ENCODE data around the gene GRM1. TPM values are rescaled to one million over a fixed set of nuclear protein-coding genes. Genes with fewer than 3 reads are reported as not detected.

GRM1 gene
- total and polyA plus RNA-seq, 3 donors from 2014 or later = 1.3 to 5.6 (median 2.0) TPM

- Histone ChIP-seq H3K27me3 (no peaks in the 10 kb centered on the region), H3K4me1 (peaks cover 5% of the 10 kb centered on the region), H3K27ac (no peak overlapping the region), H3K36me3 (ENCODE audit: low read depth, missing control alignments) (no peaks in the 10 kb centered on the region), H3K4me3 (peak overlapping the region; percentile 40 to 60), H3K9me3 (no peaks in the 10 kb centered on the region)
- TF ChIP-seq POLR2A (IDR thresholded peaks at IDR 0.05) = no peak
- TF ChIP-seq CTCF (IDR thresholded peaks at IDR 0.05) = no peak
- 10 to 37% methylated on average over 12 to 14 of the region's 15 CpGs for WGBS, 2 donors
- intact Hi-C loops (cut with DNase I; ENCODE audit: low total_unique reads) = no loop called here
- no peak for DNase-seq
These were observed 406.0 kb downstream of the GRM1 start for GRCh38 chr6:146434732-146435390.

DNA sequence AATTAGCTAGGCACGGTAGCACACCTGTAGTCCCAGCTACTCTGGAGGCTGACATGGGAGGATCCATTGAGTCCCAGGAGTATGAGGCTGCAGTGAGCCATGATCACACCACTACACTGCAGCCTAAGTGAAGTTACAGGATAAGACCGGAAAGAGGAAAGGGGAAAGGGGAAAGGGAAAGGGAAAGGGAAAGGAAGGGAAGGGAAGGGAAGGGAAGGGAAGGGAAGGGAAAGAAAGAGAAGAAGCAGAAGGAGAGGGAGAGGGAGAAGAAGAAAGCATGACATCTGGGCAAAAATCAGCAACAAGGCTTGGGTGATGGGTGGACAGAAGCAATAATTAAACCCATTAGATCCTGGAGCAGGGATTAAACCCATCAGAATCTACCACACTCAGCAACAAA is 413.0 kb downstream of the GRM1 start:
- Histone ChIP-seq H3K27me3 (no peaks in the 10 kb centered on the region), H3K4me1 (no peaks in the 10 kb centered on the region), H3K4me3 (no peak overlapping the region), H3K36me3 (ENCODE audit: low read depth, missing control alignments) (no peaks in the 10 kb centered on the region), H3K9me3 (no peaks in the 10 kb centered on the region), H3K27ac (no peak overlapping the region)
- no peak for DNase-seq
- intact Hi-C loops (cut with DNase I; ENCODE audit: low total_unique reads) = no loop called here
- 92 to 100% methylated on average over 2 of the region's 2 CpGs for WGBS, 2 donors
- TF ChIP-seq POLR2A (IDR thresholded peaks at IDR 0.05) (no peak), CTCF (IDR thresholded peaks at IDR 0.05) (no peak)

DNA sequence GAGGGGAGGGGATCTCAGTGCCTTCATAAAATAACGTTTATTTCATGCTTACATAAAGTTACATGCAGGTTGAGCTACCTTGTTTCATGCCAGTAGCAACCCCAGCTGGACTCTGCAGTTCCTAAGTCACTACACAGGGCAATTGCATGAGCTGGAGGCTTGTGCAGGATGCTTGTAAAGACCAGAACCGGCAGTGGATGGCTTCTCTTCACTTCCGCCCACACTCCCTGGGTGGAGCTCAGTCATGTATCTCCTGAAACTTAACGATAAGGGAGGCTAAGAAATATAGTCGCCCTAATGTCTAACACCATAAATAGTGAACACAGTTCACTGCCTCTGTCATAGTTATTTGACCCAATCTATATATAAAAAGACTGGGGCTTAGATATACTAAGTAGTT is 415.3 kb downstream of the GRM1 start:
- Histone ChIP-seq H3K27ac (no peak overlapping the region), H3K4me3 (no peak overlapping the region), H3K9me3 (no peaks in the 10 kb centered on the region), H3K36me3 (ENCODE audit: low read depth, missing control alignments) (no peaks in the 10 kb centered on the region), H3K27me3 (no peaks in the 10 kb centered on the region), H3K4me1 (no peaks in the 10 kb centered on the region)
- 13 to 22% methylated on average over 5 of the region's 5 CpGs for WGBS, 2 donors
- peak; percentile 36 for DNase-seq
- TF ChIP-seq CTCF (IDR thresholded peaks at IDR 0.05) (no peak), POLR2A (IDR thresholded peaks at IDR 0.05) (no peak)
- intact Hi-C loops (cut with DNase I; ENCODE audit: low total_unique reads) = no loop called here

- 69 to 70% methylated on average over 4 of the region's 4 CpGs for WGBS, 2 donors
- no peak for TF ChIP-seq POLR2A (IDR thresholded peaks at IDR 0.05)
- TF ChIP-seq CTCF (IDR thresholded peaks at IDR 0.05) = no peak
- no peak for DNase-seq
- Histone ChIP-seq H3K9me3 (no peaks in the 10 kb centered on the region), H3K27ac (no peak overlapping the region), H3K4me3 (no peak overlapping the region), H3K4me1 (no peaks in the 10 kb centered on the region), H3K36me3 (ENCODE audit: low read depth, missing control alignments) (no peaks in the 10 kb centered on the region), H3K27me3 (no peaks in the 10 kb centered on the region)
- intact Hi-C loops (cut with DNase I; ENCODE audit: low total_unique reads) = no loop called here
These were observed 416.4 kb downstream of the GRM1 start for GRCh38 chr6:146445233-146445632.

DNA sequence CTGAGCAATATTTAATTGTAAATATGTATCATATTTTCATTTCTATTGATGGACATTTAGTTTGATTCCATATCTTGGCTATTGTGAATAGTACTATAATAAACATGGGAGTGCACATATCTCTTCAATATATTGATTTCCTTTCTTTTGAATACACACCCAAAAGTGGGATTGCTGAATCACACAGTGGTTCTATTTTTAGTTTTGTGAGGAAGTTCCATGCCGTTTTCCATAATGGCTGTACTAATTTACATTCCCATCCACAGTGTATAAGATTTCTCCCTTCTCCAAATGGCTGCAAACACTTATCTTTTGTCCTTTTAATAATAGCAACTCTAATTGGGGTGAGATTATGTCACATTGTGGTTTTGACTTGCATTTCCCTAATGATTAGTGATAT is 428.0 kb downstream of the GRM1 start:
- Histone ChIP-seq H3K27me3 (no peaks in the 10 kb centered on the region), H3K36me3 (ENCODE audit: low read depth, missing control alignments) (no peaks in the 10 kb centered on the region), H3K4me1 (no peaks in the 10 kb centered on the region), H3K9me3 (no peaks in the 10 kb centered on the region), H3K27ac (no peak overlapping the region), H3K4me3 (no peak overlapping the region)
- no peak for DNase-seq
- intact Hi-C loops (cut with DNase I; ENCODE audit: low total_unique reads) = no loop called here
- 38 to 47% methylated on average over 1 of the region's 1 CpG for WGBS, 2 donors
- TF ChIP-seq POLR2A (IDR thresholded peaks at IDR 0.05) (no peak), CTCF (IDR thresholded peaks at IDR 0.05) (no peak)
